ENCODE results near the gene PAIP2.
"Not testable (repeated sequence)": the region's sequence is repeated elsewhere in the genome, so short reads cannot be mapped to it uniquely, and the experiment has no call there.

PAIP2 gene

GRCh38 chr5:139341689-139342422 is at the start of gene PAIP2:
Gene PAIP2 (plus strand): TSS chr5:139341854. CDS start chr5:139363785, 21,931 bp downstream.
- DNase-seq: peak; percentile 98

- no peak for DNase-seq
Measured at GRCh38 chr5:139293202-139293506, 48.5 kb upstream of the PAIP2 start.

GRCh38 chr5:139293507-139294373 is 47.9 kb upstream of the PAIP2 start, which contains the start of gene MATR3:
Gene MATR3 (plus strand): TSS chr5:139293740. CDS start chr5:139307416, 13,676 bp downstream.
- peak; percentile 97 for DNase-seq

- peak; percentile 79 for DNase-seq
Measured at GRCh38 chr5:139294374-139295165, 47.1 kb upstream of the PAIP2 start.

GRCh38 chr5:139295346-139296057 is 46.2 kb upstream of the PAIP2 start:
- DNase-seq: no peak

GRCh38 chr5:139296198-139296597 is 45.5 kb upstream of the PAIP2 start:
- no peak for DNase-seq

- DNase-seq: no peak
Measured at GRCh38 chr5:139296862-139297326, 44.8 kb upstream of the PAIP2 start.

GRCh38 chr5:139297439-139298133 is 44.1 kb upstream of the PAIP2 start:
- DNase-seq: no peak

- no peak for DNase-seq
Measured at GRCh38 chr5:139298242-139298641, 43.4 kb upstream of the PAIP2 start.

- no peak for DNase-seq
Measured at GRCh38 chr5:139299486-139299885, 42.2 kb upstream of the PAIP2 start.

GRCh38 chr5:139301808-139302499 is 39.7 kb upstream of the PAIP2 start:
- DNase-seq: no peak

- no peak for DNase-seq
Measured at GRCh38 chr5:139304391-139305324, 37.0 kb upstream of the PAIP2 start.

- DNase-seq: no peak
Measured at GRCh38 chr5:139306197-139306596, 35.5 kb upstream of the PAIP2 start.

GRCh38 chr5:139306628-139307379 is 34.9 kb upstream of the PAIP2 start:
- no peak for DNase-seq

GRCh38 chr5:139308797-139309196 is 32.9 kb upstream of the PAIP2 start:
- DNase-seq: no peak

- not testable (repeated sequence) for DNase-seq
Measured at GRCh38 chr5:139310715-139311186, 30.9 kb upstream of the PAIP2 start.

- DNase-seq: no peak
Measured at GRCh38 chr5:139312075-139312474, 29.6 kb upstream of the PAIP2 start.

- no peak for DNase-seq
Measured at GRCh38 chr5:139314276-139314675, 27.4 kb upstream of the PAIP2 start.

- no peak for DNase-seq
Measured at GRCh38 chr5:139315056-139315615, 26.5 kb upstream of the PAIP2 start.
